DMS 273 (cell line): ENCODE results near the gene RSPRY1.

Source experiments
- DNase-seq: peaks from one replicate; lab custom pipeline; 2025; ENCODE audit not compliant: unreplicated experiment; lab: John Stamatoyannopoulos, UW

RSPRY1 gene

DNA sequence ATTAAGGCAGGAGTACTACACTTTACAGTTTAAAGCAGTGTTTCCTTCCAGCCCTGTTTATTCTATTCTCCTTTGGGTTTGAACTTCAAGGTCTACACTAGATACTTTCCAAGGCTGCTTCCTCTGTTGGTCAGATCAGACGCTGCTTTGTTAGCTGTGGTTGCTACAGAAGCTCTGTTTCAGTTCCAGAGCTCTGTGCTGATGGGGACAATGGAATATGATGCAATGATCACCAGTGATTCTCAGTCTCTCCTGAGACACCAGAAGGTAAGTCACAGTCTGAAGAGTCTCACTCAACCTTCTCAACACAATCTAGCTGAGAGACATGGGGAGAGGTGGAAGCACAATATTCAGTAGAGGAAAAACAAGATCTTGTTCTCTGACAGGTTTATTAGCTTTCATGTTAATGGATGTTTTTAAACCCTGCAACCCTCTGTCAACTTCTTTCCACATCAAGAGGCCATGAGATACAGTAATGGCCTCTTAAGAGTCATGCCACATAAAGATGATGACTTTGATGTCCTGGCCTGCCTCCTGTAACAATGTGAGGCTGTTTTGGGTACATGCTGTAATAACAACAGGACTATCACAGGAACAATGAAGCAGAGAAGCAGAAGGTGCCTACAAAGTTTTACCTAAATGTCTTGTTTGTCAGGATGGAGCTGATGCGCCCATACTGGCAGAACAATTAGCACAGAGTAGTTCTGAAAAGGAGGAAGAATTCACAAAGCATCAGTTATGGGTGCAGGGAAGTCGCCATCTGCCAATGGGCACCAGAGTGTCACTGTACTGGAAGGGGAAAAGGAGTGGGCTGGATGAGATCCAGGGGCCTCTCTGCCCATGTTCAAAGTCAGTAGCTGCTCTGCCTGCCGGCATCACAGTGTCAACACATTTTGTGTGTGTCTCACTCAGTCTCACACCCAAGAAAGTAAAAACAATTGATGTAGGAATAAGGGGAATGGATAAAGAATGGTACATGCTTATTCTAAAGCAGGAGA, 33.7 kb upstream of the RSPRY1 start:
- no peak for DNase-seq

GRCh38 chr16:57153841-57154240, 32.3 kb upstream of the RSPRY1 start:
- DNase-seq: no peak

GRCh38 chr16:57155702-57156350, 30.3 kb upstream of the RSPRY1 start:
- no peak for DNase-seq

DNA sequence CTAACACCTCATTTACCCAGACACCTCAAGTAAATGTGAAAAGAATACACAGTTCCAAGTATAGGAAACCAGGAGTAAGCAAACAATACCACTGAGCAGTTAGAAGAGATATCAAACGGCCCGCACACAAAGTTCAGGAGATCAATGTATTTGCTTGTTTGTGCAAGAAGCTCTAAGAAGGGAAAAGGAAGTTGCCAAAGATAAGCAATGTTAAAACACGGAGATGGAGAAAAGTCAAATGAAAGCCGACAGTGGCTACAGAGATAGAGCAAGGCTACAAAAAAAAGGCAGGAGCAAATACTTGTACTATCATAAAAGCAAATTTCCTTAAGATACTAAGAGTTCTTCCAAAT, 29.8 kb upstream of the RSPRY1 start:
- no peak for DNase-seq

DNA sequence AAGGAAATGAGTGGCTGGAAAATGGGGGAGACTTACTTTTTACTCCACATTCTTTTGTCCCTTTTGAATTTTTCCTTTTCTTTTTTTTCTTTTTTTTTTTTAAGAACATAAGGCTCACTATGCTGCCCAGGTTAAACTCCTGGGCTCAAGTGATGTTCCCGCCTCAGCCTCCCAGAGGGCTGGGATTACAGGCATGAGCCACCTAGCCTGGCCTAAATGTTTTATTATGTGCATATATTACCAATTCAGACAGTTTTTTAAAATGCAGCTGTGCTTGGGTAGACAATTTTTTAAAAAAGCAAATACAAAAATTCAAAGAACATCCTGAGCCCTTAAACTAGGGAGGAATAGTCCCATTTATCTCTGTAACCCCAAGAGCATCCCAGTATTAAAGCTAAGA, 28.6 kb upstream of the RSPRY1 start:
- DNase-seq: no peak

DNA sequence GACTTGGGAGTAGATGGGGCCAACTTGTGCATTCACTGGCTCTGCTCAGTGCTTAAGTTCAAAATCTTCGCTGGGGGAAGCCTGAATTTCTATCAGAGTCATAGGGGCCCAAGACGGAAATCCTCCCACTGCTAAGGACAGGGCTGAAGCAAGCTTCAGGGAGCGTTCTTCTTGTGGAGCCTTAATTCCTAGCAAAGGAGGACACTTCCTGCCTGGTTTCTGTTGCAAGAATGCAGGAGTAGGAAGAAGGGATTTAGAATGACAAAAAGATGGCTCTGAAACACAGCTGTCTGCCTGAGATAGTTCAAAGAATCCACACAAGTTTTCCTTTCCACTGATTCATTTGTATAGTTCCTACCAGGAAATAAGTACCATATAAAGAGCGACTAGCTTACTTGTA, 26.7 kb upstream of the RSPRY1 start:
- no peak for DNase-seq

DNA sequence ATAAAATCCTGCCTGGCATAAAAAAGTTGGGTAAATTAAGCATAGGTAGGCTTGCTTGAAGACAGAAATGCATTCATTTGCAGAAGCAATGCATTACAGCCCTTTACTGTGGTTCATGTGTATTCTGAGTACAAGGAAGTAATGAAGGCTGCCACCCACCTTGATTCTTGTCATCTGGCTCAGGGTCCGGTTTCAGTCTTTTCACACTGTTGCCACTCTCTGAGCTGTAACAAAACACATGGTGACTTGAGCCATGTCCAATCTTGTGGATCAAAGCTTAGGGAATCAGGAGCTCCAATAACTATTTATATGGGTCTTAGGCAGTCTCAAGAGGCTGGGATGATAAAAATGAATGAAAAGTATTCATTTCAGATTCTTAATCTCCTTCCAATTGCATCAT, 22.3 kb upstream of the RSPRY1 start:
- DNase-seq: no peak

- DNase-seq: no peak
Measured at GRCh38 chr16:57165483-57165882, 20.6 kb upstream of the RSPRY1 start.

DNA sequence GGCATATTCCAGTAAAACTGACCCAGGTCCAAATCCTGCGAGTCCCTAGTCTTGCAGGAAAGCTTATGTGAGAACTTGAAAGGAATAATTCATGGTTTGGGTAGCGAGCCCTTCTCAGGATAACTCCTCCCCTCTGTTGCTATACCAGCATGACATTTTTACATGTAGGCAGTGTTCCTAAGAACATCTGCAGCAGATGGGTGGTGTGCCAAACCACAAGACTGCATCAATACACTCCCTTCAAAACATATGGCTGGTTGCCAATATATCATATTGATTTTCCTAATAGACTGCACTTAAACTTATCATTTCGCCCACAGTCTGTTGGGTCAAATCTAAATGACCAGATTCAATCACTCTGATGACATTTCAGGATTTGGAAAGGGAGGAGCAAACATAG, 20.2 kb upstream of the RSPRY1 start:
- peak; percentile 30 for DNase-seq

- no peak for DNase-seq
Measured at GRCh38 chr16:57166451-57166850, 19.7 kb upstream of the RSPRY1 start.

- DNase-seq: no peak
Measured at GRCh38 chr16:57166951-57167350, 19.2 kb upstream of the RSPRY1 start.

DNA sequence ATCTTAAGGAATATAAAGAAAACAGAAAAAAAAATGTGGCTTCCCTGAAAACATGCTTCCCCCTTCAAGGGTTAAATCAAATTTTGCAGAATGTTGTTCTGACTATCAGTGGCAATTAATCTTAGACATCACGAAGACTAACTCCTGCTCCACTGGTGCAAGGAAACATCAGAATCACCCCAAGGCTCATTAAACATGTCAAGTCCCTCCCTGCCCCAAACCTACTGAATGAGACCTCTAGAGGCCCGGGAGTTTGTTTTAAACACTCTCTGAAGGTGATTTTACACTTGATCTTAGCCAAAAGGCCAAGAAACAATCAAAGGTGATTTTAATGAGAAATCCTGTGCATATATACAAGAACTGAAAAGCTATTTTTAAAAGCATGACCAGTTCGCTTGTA, 18.6 kb upstream of the RSPRY1 start:
- no peak for DNase-seq

DNA sequence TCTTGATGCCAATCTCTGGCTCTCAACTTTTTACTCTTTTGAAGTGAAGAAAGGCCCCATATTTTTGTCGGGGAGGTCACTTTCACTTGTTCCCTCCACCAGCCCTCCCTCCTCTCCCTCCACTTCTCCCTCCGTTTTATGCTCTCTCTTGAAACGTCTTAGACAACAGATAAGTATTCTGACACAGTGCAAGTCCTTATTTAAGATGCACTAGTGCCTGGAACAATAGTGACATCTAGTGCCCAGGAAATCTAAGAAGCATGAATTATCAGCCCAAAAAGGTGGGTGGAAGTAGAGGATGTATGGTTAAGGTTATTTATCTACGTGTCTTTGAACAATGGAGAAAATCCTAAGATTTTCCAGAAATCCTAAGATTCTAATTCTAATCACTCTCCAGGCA, 18.2 kb upstream of the RSPRY1 start:
- DNase-seq: peak; percentile 67

DNA sequence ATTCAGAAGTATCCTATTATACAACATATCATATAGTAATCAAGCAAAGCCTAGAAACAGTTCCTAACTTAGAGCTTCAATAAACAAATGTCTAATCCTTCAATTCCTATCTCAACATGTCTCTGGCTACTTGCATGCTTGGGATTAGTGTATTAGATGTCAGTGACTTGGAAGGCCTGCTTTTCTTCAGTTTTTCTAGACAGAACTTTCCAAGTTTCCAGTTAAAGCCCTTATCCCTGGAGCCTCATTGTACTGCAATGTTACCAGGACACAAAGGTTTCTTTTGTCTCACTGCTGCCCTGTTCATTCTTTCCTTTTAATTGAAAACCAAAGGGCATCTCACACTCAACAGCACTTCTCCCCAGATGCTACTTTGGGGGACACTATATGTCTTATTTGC, 16.8 kb upstream of the RSPRY1 start:
- DNase-seq: no peak

DNA sequence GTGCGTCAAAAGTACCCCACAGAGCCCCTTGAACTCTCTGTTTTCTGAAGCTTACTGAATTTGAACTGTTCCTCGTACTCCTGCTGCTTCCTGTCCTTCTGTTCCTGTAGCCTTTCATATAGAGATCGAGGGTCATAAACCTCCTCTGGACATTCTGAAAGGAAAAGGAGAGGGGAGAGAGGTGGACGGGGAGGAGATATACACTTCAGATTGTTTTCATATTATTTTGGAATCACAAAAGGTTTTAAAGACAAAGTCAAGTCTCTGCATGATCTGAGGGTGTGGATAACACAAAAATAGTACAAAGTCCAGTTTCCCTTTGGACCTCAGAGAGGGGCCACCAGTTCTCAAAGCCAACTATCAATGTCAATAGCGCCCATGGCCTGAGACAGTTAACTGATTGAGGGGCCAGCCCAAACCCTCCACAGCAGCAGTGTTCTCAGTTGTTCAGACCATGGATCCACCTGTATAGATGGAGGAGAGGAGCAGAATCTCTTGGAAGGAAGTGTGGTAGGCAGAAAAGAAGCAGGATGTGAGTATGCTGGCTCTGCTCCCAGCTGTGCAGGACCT, 13.3 kb upstream of the RSPRY1 start:
- no peak for DNase-seq

GRCh38 chr16:57175896-57176295, 10.2 kb upstream of the RSPRY1 start:
- no peak for DNase-seq

DNA sequence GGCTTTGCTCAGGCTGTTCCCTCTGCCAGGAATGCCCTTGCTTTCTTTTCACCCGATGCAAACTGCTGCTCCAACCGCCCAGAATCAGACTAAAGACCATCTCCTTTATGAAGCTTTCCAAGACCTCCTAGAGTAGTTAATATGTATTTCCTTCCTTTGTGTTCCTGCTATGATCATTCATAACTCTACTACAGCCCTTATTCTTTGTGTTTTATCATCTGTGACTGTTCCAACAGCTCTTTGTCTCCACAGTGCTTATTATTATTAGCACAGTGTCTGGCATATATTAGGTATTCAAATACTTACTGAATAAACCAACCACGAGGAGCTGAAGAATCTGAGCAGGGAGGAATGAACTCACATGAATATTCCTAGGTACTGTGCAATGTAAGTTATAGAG, 7.9 kb upstream of the RSPRY1 start:
- no peak for DNase-seq

GRCh38 chr16:57178793-57179212, 7.3 kb upstream of the RSPRY1 start:
- DNase-seq: no peak

- DNase-seq: no peak
Measured at GRCh38 chr16:57179215-57179828, 6.8 kb upstream of the RSPRY1 start.

- no peak for DNase-seq
Measured at GRCh38 chr16:57184113-57184512, 2.0 kb upstream of the RSPRY1 start.

GRCh38 chr16:57184887-57185445, 1.2 kb upstream of the RSPRY1 start:
- DNase-seq: peak; percentile 58
